HG02642 (cell line): Measurements from ENCODE around the gene MRPL51.
"Not testable (repeated sequence)": the region's sequence is repeated elsewhere in the genome, so short reads cannot be mapped to it uniquely, and the experiment has no call there.

Source experiments
- ATAC-seq: cut with Tn5 transposase; IDR thresholded peaks from one replicate; pipeline ENCODE4 v1.9.1; 2021; ENCODE audit warnings: mild to moderate bottlenecking; ENCODE audit not compliant: unreplicated experiment, poor library complexity

Gene MRPL51

DNA sequence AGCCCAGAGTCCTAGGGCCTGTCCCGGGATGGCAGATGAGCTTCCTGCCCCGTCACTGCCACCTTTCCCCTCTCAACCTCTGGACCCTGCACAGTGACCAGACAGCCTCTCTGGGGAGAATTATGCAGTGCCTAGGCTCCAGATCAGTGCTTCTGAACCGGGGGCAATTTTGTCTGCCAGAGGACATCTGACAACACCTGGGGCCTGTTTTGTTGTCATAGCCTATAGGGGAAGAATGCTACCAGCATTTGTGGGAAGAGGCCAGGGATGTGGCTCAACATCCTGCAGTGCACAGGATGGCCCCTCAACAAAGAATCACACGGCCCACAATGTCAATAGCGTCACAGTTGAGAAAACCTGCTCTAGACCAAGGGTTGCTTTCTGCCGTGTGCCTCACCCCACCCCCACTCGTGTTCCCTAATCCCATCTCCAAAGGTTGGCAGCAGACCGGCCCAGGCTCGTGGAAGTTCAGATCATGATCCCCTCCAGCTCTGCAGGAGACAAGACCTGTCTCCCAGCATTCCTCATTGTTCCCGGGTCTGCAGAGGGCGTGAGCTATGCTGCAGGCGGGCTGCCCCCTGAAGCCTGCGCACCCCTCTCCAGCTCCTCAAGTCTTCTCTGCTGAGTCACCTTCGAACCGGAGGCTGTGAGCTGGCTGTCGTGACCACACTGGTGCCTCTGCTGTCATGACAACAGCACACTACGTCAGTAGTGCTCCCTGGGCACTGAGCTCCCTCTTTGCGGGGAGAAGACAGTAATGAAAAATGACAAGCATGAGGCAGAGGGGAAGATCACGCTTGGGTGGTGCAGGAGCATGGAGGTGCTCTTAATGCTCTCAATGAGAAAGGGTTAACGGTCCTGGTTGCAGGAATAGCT is 39.2 kb upstream of the MRPL51 start:
- no peak for ATAC-seq

DNA sequence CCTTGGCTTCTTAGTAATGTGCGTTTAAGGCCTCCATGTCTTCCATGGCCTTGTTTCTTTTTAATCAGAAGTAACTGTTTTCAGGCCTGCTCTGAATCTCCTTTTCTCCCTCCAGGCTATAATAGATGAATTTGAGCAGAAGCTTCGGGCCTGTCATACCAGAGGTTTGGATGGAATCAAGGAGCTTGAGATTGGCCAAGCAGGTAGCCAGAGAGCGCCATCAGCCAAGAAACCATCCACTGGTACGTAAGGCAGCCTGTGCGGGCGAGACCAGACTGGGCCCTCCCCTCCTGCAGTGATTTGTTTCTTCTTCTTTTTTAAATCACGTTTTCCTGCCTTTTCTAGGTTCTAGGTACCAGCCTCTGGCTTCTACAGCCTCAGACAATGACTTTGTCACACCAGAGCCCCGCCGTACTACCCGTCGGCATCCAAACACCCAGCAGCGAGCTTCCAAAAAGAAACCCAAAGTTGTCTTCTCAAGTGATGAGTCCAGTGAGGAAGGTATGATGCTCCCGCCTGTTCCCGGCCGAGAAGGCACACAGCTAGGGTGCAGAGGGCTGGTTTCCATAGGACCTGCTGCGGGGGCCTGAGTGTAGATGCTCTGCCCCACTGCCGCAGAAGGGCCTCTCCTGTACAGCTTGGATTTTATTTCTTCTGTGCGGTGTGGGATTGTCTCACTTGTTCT is 37.7 kb upstream of the MRPL51 start:
- ATAC-seq, result no peak

DNA sequence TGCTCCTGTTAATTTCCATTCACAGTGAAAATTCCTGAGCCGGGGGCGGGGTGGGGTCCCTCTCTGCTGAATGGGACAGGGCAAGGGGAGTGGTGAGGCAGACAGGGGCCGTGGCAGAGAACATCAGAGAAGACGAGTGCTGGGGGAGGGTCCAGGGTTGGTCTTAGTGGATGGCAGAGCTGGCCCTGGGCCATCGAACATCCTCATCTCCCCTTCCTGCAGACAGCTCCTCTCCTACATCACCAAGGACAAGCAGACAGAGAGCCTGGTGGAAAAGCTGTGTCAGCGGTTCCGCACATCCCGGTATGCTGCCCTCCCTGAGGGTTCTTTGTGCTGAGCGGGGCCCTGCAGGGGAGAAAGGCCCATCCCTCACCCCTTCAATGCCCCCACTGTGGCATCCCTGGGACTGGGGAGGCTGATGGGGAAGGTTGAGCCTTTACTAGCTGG is 36.3 kb upstream of the MRPL51 start:
- no peak for ATAC-seq

DNA sequence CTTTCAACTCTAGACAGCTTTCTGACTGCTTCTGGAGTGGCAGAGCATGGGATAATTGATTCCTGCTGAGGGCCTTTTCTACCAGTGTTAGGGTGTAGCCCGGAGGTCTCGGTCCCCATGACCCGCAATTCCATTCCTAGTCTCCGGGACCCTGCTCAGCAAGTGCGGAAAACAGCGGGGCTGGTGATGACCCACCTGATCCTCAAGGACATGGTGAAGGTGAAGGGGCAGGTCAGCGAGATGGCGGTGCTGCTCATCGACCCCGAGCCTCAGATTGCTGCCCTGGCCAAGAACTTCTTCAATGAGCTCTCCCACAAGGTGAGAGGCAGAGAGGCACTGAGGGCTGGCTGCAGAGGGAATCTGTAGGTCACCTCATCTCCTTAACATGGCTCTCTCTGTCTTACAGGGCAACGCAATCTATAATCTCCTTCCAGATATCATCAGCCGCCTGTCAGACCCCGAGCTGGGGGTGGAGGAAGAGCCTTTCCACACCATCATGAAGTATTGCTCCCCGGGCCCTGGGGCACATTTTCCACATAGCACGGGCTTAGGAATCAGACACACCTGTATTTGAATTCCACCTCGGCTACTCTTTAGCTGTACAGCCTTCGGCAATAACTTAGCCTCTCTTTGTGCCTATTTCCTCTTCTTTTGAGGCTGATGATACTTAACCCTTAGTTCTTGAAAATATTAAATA is 35.6 kb upstream of the MRPL51 start:
- ATAC-seq, result no peak

DNA sequence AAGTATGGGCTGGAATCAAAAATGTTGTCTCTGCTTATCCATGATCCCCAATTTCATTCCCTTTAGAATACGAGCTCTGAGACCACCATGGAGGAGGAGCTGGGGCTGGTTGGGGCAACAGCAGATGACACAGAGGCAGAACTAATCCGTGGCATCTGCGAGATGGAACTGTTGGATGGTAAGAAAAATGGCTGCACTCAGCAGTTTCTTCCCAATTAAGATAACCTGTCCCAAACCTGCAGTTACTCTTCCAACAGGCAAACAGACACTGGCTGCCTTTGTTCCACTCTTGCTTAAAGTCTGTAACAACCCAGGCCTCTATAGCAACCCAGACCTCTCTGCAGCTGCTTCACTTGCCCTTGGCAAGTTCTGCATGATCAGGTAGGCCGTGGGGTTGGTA is 34.6 kb upstream of the MRPL51 start:
- no peak for ATAC-seq

DNA sequence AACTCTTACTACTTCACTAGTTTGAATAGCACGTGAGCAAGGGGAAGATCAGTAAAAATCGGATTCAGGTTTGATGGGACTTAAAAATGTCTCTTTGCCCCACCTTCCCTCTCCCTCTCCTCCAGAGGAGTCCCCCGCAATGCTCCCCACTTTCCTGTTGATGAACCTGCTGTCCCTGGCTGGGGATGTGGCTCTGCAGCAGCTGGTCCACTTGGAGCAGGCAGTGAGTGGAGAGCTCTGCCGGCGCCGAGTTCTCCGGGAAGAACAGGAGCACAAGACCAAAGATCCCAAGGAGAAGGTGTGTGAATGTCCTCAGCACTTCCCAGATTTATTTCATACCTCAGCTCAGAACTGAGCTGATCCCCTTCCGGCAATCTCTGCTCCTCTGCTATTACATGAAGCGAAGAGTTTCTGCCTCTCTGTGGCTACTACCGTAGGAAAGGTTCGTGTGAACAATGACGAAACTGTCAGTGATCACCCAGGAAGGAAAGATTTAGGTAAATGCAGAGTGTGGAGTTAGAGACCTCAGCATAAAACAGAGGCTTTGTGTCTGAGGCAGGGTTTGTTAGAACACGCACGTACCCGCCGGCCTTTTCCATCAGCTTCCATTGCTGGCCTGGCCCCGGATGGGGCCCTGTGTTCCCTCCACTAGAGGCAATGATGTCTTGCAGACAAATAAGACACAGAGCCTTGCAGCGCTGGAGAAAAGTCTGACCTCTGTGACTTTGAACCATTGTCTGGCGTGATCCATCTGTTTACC is 33.9 kb upstream of the MRPL51 start:
- no peak for ATAC-seq

DNA sequence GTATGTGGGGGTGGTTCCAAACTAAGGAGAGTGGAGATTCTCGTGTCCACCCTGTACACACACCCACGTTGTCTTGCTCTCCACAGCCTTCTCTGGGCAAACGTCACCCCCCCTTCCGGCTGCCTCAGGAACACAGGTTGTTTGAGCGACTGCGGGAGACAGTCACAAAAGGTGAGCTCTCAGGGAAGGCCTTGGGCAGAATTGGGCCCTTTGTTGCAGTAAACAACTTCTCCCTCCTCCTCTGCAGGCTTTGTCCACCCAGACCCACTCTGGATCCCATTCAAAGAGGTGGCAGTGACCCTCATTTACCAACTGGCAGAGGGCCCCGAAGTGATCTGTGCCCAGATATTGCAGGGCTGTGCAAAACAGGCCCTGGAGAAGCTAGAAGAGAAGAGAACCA is 33.1 kb upstream of the MRPL51 start:
- no peak for ATAC-seq

DNA sequence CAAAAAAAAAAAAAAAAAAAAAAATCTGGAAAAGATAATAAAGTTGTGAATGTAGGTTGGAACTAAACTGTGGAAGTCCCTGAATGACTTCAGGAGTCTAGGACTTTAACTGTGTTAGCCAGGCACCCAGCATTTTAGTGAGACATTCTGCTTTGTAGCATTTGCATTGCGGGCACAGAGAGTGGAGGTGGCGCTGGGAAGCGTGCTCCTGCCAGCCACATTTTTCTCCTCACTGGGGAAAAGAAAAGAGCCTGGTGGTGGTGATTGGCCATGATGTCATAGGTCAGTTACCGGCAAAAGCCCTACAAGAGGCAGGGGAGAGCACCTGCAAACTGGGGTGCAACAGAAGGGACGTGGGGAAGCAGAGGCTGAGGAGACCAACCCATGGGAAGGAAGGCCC is 31.6 kb upstream of the MRPL51 start:
- no peak for ATAC-seq

DNA sequence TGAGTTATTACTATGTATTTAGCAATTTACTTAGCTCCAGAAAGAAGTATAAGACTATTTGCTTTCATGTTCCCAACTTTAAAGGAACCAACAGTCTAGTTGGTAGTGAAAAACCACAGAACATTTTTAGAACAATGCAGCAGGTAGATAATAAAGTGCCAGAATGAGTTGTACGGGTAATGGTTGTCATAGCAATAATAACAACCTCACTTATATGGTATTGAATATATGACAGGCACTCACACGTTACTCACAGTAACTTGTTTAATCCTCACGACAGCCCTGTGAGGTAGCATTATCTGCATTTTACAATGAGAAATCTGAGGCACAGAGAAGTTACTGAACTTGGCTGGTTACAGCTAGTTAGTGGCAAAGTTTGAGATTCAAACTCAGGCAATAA is 30.6 kb upstream of the MRPL51 start:
- no peak for ATAC-seq

DNA sequence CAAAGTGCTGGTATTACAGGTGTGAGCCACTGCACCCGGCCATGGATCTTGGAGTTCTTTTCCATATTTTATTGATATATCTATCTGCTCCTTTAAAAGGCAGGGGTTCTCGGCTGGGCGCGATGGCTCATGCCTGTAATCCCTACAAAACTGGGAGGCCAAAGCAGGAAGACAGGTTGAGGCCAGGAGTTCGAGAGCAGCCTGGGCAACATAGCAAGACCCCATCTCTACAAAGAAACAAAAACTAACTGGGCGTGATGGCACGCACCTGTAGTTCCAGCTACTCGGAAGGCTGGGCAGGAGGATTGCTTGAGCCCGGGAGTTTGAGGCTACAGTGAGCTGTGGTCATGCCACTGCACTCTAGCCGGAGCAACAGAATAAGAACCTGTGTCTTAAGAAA is 29.1 kb upstream of the MRPL51 start:
- no peak for ATAC-seq

DNA sequence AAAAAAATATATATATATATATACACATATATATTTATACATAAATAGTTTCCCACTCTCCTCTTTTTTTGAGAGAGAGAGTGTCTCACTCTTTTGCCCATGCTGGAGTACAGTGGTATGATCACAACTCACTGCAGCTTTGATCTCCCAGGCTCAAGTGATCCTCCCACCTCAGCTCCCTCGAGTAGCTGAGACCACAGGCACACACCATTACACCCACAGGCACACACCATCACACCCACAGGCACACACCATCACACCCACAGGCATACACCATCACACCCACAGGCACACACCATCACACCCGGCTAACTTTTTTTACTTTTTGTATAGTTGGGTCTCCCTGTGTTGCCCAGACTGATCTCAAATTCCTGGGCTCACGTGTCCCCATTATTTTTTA is 27.1 kb upstream of the MRPL51 start:
- ATAC-seq, result no peak

DNA sequence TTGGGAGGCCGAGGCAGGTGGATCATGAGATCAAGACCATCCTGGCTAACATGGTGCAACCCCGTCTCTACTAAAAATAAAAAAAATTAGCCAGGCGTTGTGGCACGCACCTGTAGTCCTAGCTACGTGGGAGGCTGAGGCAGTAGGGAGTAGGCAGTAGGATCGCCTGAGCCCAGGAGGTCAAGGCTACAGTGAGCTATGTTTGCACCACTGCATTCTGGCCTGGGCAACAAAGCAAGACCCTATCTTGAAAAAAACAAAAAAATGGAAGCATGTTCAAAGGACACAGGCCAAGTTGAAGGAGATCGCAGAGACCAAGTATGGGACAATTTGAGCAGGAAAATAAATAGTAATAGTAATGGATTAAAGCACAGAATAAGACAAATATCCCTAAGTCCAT is 15.0 kb upstream of the MRPL51 start:
- ATAC-seq, result no peak

DNA sequence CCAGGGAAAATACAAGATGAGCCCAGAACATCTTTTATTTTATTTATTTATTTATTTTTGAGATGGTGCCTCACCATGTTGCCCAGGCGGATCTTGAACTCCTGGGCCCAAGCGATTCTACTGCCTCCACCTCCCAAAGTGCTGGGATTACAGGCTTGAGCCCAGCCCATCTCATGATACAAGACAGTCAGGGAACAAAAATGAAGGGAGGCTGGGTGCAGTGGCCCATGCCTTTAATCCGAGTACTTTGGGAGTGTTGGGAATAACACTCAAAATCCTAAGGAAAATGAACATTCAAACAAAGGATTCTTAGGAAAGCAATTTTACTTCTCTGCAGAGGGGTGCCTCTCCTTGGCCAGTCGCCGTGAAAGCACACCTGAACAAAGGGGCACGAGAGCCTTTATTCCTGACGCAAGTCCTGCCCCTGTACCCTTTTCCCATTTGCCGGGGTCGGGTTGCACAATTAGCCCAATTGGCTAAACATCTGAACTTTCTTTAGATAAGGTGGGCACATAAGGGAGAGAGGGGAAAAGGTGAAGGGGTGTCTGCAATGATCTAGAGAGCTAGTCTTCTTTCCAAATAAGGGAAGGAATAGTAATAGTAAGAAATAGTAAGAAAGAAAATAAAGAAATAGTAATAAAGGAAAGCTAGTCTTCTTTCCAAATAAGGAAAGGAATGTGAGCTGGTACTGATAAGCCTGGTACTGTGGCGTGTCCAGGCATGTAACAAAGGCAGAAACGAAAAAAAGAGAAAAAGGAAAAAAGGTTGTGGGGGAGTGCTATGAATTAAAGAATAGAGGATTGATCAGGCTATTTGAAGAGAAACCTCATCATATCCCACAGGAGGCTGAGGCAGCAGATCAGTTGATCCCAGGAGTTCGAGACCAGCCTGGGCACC is 14.3 kb upstream of the MRPL51 start:
- ATAC-seq, result no peak

DNA sequence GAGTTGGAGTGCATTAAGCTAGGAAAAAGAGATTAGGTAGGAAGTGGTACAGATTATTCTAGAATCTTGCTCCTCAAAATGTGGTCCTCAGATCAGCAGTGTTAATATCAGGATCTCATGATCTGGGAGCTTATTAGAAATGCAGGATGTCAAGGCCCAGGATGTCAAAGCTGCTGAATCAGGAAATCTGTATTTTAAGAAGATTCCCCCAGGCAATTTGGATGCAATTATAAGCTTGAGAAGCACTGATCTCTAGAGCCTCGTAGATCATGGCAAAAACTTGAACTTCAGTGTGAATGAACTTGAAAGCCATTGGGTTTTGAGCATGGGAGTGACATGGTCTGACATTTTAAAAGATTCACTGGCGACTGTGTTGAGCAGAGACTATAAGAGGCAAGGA is 7.4 kb upstream of the MRPL51 start:
- ATAC-seq, result no peak

DNA sequence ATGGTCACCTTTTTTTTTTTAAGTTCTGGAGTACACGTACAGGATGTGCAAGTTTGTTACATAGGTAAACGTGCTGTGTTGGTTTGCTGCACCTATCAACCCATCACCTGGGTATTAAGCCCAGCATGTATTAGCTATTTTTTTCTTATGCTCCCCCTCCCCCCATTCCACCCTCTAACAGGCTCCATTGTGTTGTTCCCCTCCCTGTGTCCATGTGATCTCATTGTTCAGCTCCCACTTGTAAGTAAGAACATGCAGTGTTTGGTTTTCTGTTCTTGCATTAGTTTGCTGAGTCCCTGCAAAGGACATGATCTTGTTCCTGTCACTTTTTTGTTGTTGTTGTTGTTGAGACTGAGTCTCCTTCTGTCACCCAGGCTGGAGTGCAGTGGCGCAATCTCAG is 4.2 kb upstream of the MRPL51 start:
- not testable (repeated sequence) for ATAC-seq

DNA sequence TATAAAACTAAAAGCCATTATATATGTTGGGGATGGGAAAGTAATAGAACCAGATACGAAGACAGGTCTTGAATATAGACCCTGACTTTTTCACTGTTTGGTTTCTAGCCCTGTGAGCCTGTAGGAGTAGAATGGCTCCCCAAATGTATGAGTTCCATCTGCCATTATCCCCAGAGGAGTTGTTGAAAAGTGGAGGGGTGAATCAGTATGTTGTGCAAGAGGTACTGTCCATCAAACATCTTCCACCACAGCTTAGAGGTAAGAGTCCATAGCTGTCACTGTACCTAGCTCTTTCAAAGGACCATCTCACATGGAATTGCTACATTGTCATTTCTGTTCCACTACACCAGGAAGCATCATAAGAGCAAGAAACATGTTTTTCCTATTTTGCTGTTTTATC is 1.9 kb upstream of the MRPL51 start:
- no peak for ATAC-seq

DNA sequence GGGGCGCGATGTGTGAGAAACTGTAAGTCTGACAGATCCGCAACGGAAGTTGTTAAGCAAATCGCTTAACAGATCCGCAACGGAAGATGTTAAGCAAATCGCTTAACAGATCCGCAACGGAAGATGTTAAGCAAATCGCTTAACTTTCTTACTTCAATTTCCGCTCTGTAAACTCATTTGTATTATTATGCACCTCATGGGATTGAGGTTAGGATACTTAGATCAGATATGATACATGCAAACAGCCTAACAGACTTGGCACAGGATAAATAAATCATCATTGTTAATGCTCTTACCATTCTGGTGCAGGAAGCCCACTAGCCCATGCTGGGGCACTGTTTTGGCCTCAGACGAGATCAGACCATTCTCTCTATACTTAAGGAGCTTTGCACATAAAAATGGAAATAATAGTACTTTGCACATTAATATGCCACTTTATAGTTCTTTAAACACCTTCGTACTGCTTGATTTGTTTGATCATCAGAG is 1.2 kb upstream of the MRPL51 start:
- no peak for ATAC-seq

DNA sequence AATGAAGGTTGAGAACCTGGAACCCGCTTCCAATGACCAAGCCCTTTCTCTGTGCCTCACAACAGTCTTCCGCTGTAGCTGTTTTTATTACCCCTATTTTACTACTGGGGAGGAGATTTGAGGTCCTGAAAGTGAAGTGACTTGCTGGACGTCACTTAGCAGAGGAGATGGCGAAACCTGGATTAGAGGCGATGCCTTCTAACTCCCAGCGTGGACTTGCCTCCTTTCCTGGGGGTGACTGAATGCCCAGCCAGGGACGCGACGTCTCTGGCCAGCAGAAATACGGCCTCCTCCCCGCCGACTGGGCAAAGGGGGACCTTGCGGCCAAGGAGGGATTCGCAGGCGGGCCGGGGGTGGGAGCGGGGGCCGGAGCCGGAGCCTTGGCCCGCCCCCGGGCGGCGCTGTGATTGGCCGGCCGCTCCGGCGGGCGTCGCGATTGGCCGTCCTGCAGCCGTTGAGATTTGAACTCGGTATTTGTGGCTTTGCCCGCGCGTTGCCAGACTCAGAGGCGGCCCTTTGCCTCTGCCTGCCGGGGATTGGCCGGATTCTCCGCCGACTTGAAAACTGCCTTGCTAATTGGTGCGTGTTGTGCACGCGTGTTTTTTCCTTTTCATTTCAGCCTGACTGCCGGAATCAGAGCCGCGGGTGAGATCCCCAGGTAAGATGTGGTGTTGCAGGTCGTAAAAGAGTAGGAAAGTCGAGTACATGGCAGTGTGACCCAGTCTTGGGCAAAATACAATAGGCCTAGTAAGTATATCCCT is 615 bp upstream of the MRPL51 start, which contains the start of gene NCAPD2:
NCAPD2 (plus strand) TSS at position 606 of the 761 bp plus-strand sequence. CDS start 997 bp downstream, outside the sequence.
- ATAC-seq, result peak; percentile 88
